K562 (cell line): Measurements from ENCODE around the gene NEU1. TPM values are rescaled to one million over a fixed set of nuclear protein-coding genes. Genes with fewer than 3 reads are reported as not detected.

Experiments used
- CAMTA2 ChIP-seq: fragments of 250-450 bp; sonication (Bioruptor Pico); conservative IDR thresholded peaks from 2 replicates; pipeline ENCODE4 v1.5.1; 2022
- ESRRA ChIP-seq: fragments of 450-650 bp; IDR thresholded peaks from 2 replicates; pipeline ENCODE4 v1.6.1; 2014; ENCODE audit warnings: low read depth, mild to moderate bottlenecking, moderate library complexity, borderline replicate concordance
- IRF2 ChIP-seq: sonication (generic); formaldehyde crosslinking; IDR thresholded peaks from 2 replicates; pipeline ENCODE4 v1.8.1; 2022; ENCODE audit warnings: mild to moderate bottlenecking, missing genetic modification reagents
- JUND ChIP-seq, 2 experiments: IDR thresholded peaks; 2 replicates in 1 of 2; 3 replicates in 1 of 2; pipeline ENCODE4 v1.6.1; 2011; ENCODE audit warnings: borderline replicate concordance in 2 of 2, low read depth in 2 of 2, low read length in 2 of 2, improper control_type of control experiment in 1 of 2, missing biosample characterization in 1 of 2, missing genetic modification characterization in 1 of 2, missing genetic modification reagents in 1 of 2
- NCOA2 ChIP-seq, 2 experiments: fragments of 450-650 bp; IDR thresholded peaks; 2 replicates each; pipeline ENCODE4 v1.6.1; 2018; ENCODE audit warnings: mild to moderate bottlenecking in 2 of 2, moderate library complexity in 1 of 2; ENCODE audit not compliant: partially characterized antibody in 2 of 2
- NCOA4 ChIP-seq: fragments of 450-650 bp; IDR thresholded peaks from 2 replicates; pipeline ENCODE4 v1.6.1; 2018; ENCODE audit warnings: mild to moderate bottlenecking; ENCODE audit not compliant: partially characterized antibody
- PTRF ChIP-seq: fragments of 450-650 bp; IDR thresholded peaks from 2 replicates; pipeline ENCODE4 v1.6.1; 2016; ENCODE audit warnings: mild to moderate bottlenecking, missing genetic modification characterization, missing compliant biosample characterization
- TAF15 ChIP-seq: fragments of 200-400 bp; formaldehyde crosslinking; IDR thresholded peaks from 2 replicates; pipeline ENCODE4 v1.6.1; 2017; ENCODE audit warnings: mild to moderate bottlenecking, low read depth, low read length, moderate library complexity
- TCFL5 ChIP-seq: fragments of 250-450 bp; sonication (Bioruptor Pico); conservative IDR thresholded peaks from 2 replicates; pipeline ENCODE4 v1.6.1; 2021; ENCODE audit warnings: mild to moderate bottlenecking, moderate library complexity, matching md5 sums
- ZNF212 ChIP-seq: fragments of 450-650 bp; formaldehyde crosslinking; IDR thresholded peaks from 2 replicates; pipeline ENCODE4 v1.4.0; 2020; ENCODE audit warnings: mild to moderate bottlenecking
- ZNF584 ChIP-seq: fragments of 200-800 bp; sonication (Bioruptor generic); IDR thresholded peaks from 2 replicates; pipeline ENCODE4 v1.6.1; 2016; ENCODE audit warnings: low read depth, mild to moderate bottlenecking, missing genetic modification characterization, missing compliant biosample characterization
- ZNF668 ChIP-seq: fragments of 250-450 bp; sonication (Bioruptor Pico); IDR thresholded peaks from 2 replicates; pipeline ENCODE4 v1.8.0; 2022; ENCODE audit warnings: mild to moderate bottlenecking, inconsistent platforms
- polyA plus RNA-seq, 8 experiments: library from polyadenylated mRNA; depleted of rRNA in 4 of 8; stranded (reverse) in 5 of 8; unstranded in 3 of 8; fragments of >200 nt; fragmentation: Nextera tagmentation in 2 of 8; fragmentation: Illumina TruSeq in 1 of 8; extraction: Ambion mirVana in 2 of 8; extraction: Trizol in 1 of 8; gene quantifications; 2 replicates each; pipeline versions ENCODE4 v1.2.1 to v1.2.3, GENCODE V29; 2011 to 2014; ENCODE audit warnings: inconsistent platforms in 1 of 8, missing spikeins in 1 of 8
- total RNA-seq, 7 experiments: library from RNA; depleted of rRNA in 6 of 7; stranded (reverse); fragments of >200 nt in 6 of 7; fragmentation: Illumina TruSeq in 2 of 7; extraction: Trizol in 2 of 7; gene quantifications; 2 replicates each; pipeline versions ENCODE4 v1.2.1 to v1.2.3, GENCODE V29; 2011 to 2021; ENCODE audit warnings: low replicate concordance in 1 of 7
- TF ChIP-seq, protein P1 (sequence below): fragments of 450-650 bp; formaldehyde crosslinking; IDR thresholded peaks from 2 replicates; pipeline ENCODE4 v1.4.0; 2020; ENCODE audit warnings: mild to moderate bottlenecking, moderate library complexity
- TF ChIP-seq, protein P2 (sequence below): IDR thresholded peaks from 3 replicates; pipeline ENCODE4 v1.6.1; 2011; ENCODE audit warnings: borderline replicate concordance, mild to moderate bottlenecking; ENCODE audit not compliant: insufficient read length, insufficient read depth
- TF ChIP-seq, protein P3 (sequence below): fragments of 450-650 bp; formaldehyde crosslinking; IDR thresholded peaks from 2 replicates; pipeline ENCODE4 v1.4.0; 2022; ENCODE audit warnings: missing genetic modification characterization
- TF ChIP-seq, protein P4 (sequence below): fragments of 450-650 bp; IDR thresholded peaks from 2 replicates; pipeline ENCODE4 v1.6.1; 2017; ENCODE audit warnings: antibody characterized with exemption
- TF ChIP-seq, protein P5 (sequence below): fragments of 250-450 bp; sonication (Bioruptor Pico); IDR thresholded peaks from 2 replicates; pipeline ENCODE4 v1.8.0; 2022; ENCODE audit warnings: moderate library complexity, mild to moderate bottlenecking, inconsistent platforms
- TF ChIP-seq, protein P6 (sequence below): fragments of 200-800 bp; sonication (Bioruptor generic); IDR thresholded peaks from 2 replicates; pipeline ENCODE4 v1.6.1; 2017; ENCODE audit warnings: missing genetic modification characterization, missing compliant biosample characterization

NEU1 gene
- total and polyA plus RNA-seq, 9 of the 15 experiments (the other 6 are each of a cell fraction or from before 2014, with no cell fraction given): 14.8 to 67.8 (median 51.0) TPM

DNA sequence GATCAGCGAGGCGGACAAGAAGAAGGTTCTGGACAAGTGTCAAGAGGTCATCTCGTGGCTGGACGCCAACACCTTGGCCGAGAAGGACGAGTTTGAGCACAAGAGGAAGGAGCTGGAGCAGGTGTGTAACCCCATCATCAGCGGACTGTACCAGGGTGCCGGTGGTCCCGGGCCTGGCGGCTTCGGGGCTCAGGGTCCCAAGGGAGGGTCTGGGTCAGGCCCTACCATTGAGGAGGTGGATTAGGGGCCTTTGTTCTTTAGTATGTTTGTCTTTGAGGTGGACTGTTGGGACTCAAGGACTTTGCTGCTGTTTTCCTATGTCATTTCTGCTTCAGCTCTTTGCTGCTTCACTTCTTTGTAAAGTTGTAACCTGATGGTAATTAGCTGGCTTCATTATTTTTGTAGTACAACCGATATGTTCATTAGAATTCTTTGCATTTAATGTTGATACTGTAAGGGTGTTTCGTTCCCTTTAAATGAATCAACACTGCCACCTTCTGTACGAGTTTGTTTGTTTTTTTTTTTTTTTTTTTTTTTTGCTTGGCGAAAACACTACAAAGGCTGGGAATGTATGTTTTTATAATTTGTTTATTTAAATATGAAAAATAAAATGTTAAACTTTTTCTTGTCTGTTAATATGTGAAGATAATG lies 32.9 kb downstream of the NEU1 start (continued):
- TF ChIP-seq, protein P1, sequence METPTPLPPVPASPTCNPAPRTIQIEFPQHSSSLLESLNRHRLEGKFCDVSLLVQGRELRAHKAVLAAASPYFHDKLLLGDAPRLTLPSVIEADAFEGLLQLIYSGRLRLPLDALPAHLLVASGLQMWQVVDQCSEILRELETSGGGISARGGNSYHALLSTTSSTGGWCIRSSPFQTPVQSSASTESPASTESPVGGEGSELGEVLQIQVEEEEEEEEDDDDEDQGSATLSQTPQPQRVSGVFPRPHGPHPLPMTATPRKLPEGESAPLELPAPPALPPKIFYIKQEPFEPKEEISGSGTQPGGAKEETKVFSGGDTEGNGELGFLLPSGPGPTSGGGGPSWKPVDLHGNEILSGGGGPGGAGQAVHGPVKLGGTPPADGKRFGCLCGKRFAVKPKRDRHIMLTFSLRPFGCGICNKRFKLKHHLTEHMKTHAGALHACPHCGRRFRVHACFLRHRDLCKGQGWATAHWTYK (CRISPR knock-in tag): peak; percentile 72
- TF ChIP-seq NCOA2 (IDR thresholded peaks at IDR 0.05; ENCODE audit: partially characterized antibody in 2 of 2) (no peak), NCOA4 (no peak), ESRRA (no peak; the same call in 1 of the 2 replicates), ZNF584 (no peak), IRF2 (CRISPR knock-in tag) (no peak), PTRF (tag) (no peak), ZNF668 (CRISPR knock-in tag) (no peak), TAF15 (no peak), JUND (IDR thresholded peaks at IDR 0.05; ENCODE audit: borderline replicate concordance, low read depth, low read length) (no peak), JUND (tag; IDR thresholded peaks at IDR 0.05; ENCODE audit: borderline replicate concordance, low read depth, low read length) (no peak), CAMTA2 (no peak), TCFL5 (CRISPR knock-in tag) (no peak), ZNF212 (CRISPR knock-in tag) (no peak)
- TF ChIP-seq, protein P2, sequence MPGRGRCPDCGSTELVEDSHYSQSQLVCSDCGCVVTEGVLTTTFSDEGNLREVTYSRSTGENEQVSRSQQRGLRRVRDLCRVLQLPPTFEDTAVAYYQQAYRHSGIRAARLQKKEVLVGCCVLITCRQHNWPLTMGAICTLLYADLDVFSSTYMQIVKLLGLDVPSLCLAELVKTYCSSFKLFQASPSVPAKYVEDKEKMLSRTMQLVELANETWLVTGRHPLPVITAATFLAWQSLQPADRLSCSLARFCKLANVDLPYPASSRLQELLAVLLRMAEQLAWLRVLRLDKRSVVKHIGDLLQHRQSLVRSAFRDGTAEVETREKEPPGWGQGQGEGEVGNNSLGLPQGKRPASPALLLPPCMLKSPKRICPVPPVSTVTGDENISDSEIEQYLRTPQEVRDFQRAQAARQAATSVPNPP: no peak
- TF ChIP-seq, protein P3, sequence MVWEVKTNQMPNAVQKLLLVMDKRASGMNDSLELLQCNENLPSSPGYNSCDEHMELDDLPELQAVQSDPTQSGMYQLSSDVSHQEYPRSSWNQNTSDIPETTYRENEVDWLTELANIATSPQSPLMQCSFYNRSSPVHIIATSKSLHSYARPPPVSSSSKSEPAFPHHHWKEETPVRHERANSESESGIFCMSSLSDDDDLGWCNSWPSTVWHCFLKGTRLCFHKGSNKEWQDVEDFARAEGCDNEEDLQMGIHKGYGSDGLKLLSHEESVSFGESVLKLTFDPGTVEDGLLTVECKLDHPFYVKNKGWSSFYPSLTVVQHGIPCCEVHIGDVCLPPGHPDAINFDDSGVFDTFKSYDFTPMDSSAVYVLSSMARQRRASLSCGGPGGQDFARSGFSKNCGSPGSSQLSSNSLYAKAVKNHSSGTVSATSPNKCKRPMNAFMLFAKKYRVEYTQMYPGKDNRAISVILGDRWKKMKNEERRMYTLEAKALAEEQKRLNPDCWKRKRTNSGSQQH: no peak
- TF ChIP-seq, protein P4, sequence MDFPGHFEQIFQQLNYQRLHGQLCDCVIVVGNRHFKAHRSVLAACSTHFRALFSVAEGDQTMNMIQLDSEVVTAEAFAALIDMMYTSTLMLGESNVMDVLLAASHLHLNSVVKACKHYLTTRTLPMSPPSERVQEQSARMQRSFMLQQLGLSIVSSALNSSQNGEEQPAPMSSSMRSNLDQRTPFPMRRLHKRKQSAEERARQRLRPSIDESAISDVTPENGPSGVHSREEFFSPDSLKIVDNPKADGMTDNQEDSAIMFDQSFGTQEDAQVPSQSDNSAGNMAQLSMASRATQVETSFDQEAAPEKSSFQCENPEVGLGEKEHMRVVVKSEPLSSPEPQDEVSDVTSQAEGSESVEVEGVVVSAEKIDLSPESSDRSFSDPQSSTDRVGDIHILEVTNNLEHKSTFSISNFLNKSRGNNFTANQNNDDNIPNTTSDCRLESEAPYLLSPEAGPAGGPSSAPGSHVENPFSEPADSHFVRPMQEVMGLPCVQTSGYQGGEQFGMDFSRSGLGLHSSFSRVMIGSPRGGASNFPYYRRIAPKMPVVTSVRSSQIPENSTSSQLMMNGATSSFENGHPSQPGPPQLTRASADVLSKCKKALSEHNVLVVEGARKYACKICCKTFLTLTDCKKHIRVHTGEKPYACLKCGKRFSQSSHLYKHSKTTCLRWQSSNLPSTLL: no peak
- TF ChIP-seq, protein P5, sequence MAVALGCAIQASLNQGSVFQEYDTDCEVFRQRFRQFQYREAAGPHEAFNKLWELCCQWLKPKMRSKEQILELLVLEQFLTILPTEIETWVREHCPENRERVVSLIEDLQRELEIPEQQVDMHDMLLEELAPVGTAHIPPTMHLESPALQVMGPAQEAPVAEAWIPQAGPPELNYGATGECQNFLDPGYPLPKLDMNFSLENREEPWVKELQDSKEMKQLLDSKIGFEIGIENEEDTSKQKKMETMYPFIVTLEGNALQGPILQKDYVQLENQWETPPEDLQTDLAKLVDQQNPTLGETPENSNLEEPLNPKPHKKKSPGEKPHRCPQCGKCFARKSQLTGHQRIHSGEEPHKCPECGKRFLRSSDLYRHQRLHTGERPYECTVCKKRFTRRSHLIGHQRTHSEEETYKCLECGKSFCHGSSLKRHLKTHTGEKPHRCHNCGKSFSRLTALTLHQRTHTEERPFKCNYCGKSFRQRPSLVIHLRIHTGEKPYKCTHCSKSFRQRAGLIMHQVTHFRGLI: no peak
- TF ChIP-seq, protein P6, sequence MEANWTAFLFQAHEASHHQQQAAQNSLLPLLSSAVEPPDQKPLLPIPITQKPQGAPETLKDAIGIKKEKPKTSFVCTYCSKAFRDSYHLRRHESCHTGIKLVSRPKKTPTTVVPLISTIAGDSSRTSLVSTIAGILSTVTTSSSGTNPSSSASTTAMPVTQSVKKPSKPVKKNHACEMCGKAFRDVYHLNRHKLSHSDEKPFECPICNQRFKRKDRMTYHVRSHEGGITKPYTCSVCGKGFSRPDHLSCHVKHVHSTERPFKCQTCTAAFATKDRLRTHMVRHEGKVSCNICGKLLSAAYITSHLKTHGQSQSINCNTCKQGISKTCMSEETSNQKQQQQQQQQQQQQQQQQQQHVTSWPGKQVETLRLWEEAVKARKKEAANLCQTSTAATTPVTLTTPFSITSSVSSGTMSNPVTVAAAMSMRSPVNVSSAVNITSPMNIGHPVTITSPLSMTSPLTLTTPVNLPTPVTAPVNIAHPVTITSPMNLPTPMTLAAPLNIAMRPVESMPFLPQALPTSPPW (CRISPR knock-in tag): no peak
